ENCODE results near the gene ALG1L2. TPM values are rescaled to one million over a fixed set of nuclear protein-coding genes. Genes with fewer than 3 reads are reported as not detected.
"Not testable (repeated sequence)": the region's sequence is repeated elsewhere in the genome, so short reads cannot be mapped to it uniquely, and the experiment has no call there.

Gene ALG1L2
- polyA plus RNA-seq, 3 donors, result not detected

GRCh38 chr3:130111185-130111864, 29.7 kb downstream of the ALG1L2 start:
- intact Hi-C loops (cut with micrococcal nuclease), result loop anchor here (5.0 kb wide), 2 partner anchors 219 to 484 kb away; partner anchors contain the start of gene TMCC1 (in 1 of the 2)
- no peaks in the 10 kb centered on the region for H3K27me3 ChIP-seq (ENCODE audit: control insufficient read depth in 2 of 2, insufficient read depth in 2 of 2, low read length in 2 of 2)
- H3K4me3 Mint-ChIP-seq, result peak overlapping the region; percentile 85 to 93
- H3K4me2 ChIP-seq (replicated peaks; ENCODE audit: extremely low read depth, low read length, poor library complexity, severe bottlenecking), result peak overlapping the region; percentile 62
- H3K27ac Mint-ChIP-seq, result peak overlapping the region; percentile 98 to 100 (median 99)
- no peaks in the 10 kb centered on the region for H3K79me2 ChIP-seq (ENCODE audit: insufficient read depth, low read length)
- no peaks in the 10 kb centered on the region for H4K20me1 ChIP-seq (ENCODE audit: insufficient read depth, low read length)
- H2AFZ ChIP-seq (ENCODE audit: insufficient read depth, low read depth, low read length, poor library complexity, severe bottlenecking), result peak overlapping the region; percentile 95
- H3K4me3 ChIP-seq (replicated peaks in 1 of 3; ENCODE audit: low read depth in 2 of 3, low read length in 3 of 3), result peak overlapping the region; percentile 65 to 81 (median 71)
- H3K4me1 Mint-ChIP-seq, result peaks cover 22% of the 10 kb centered on the region
- no peaks in the 10 kb centered on the region for H3K9me3 Mint-ChIP-seq
- WGBS (ENCODE audit: insufficient coverage), result 0% methylated on average over 50 of the region's 54 CpGs
- TF ChIP-seq CTCF (IDR thresholded peaks at IDR 0.05), result no peak
- no peaks in the 10 kb centered on the region for H3K9me3 ChIP-seq (replicated peaks in 1 of 2; ENCODE audit: control insufficient read depth in 1 of 2, insufficient read depth in 1 of 2, low read length in 2 of 2)
- H3K36me3 Mint-ChIP-seq, result peaks cover 0 to 3% of the 10 kb centered on the region in 2 donors
- H3K27ac ChIP-seq (ENCODE audit: low read depth in 1 of 2, low read length in 2 of 2), result peak overlapping the region; percentile 80 to 87
- DNase-seq, result peak; percentile 96 to 99 (median 98)
- peak overlapping the region; percentile 54 for H3K9ac ChIP-seq (ENCODE audit: insufficient read depth, low read length, poor library complexity, severe bottlenecking)
- H3K36me3 ChIP-seq (replicated peaks in 1 of 2; ENCODE audit: control insufficient read depth in 1 of 2, insufficient read depth in 2 of 2, low read length in 2 of 2), result no peaks in the 10 kb centered on the region
- peaks cover 13% of the 10 kb centered on the region in 2 donors for H3K4me1 ChIP-seq (ENCODE audit: control insufficient read depth in 1 of 2, insufficient read depth in 2 of 2, low read length in 2 of 2)
- H3K27me3 Mint-ChIP-seq (ENCODE audit: low read depth in 3 of 3), result peaks cover 3 to 11% (median 10%) of the 10 kb centered on the region in 3 donors

GRCh38 chr3:130111865-130112747, 30.5 kb downstream of the ALG1L2 start:
- peak overlapping the region; percentile 95 for H2AFZ ChIP-seq (ENCODE audit: insufficient read depth, low read depth, low read length, poor library complexity, severe bottlenecking)
- peaks cover 21% of the 10 kb centered on the region for H3K4me1 Mint-ChIP-seq
- H3K9me3 ChIP-seq (replicated peaks in 1 of 2; ENCODE audit: control insufficient read depth in 1 of 2, insufficient read depth in 1 of 2, low read length in 2 of 2); H3K27me3 ChIP-seq (ENCODE audit: control insufficient read depth in 2 of 2, insufficient read depth in 2 of 2, low read length in 2 of 2); H3K36me3 Mint-ChIP-seq; H3K9me3 Mint-ChIP-seq; H3K36me3 ChIP-seq (replicated peaks in 1 of 2; ENCODE audit: control insufficient read depth in 1 of 2, insufficient read depth in 2 of 2, low read length in 2 of 2); H4K20me1 ChIP-seq (ENCODE audit: insufficient read depth, low read length); H3K79me2 ChIP-seq (ENCODE audit: insufficient read depth, low read length): not testable (repeated sequence)
- H3K27me3 Mint-ChIP-seq (ENCODE audit: low read depth in 3 of 3), result peaks cover 3 to 11% (median 8%) of the 10 kb centered on the region in 3 donors
- WGBS (ENCODE audit: insufficient coverage), result under 1% methylated on average over 42 of the region's 63 CpGs
- H3K27ac Mint-ChIP-seq, result peak overlapping the region; percentile 98 to 100 (median 99)
- peak overlapping the region; percentile 80 to 87 for H3K27ac ChIP-seq (ENCODE audit: low read depth in 1 of 2, low read length in 2 of 2)
- peak overlapping the region; percentile 54 for H3K9ac ChIP-seq (ENCODE audit: insufficient read depth, low read length, poor library complexity, severe bottlenecking)
- peak overlapping the region; percentile 85 to 93 for H3K4me3 Mint-ChIP-seq
- H3K4me2 ChIP-seq (replicated peaks; ENCODE audit: extremely low read depth, low read length, poor library complexity, severe bottlenecking), result peak overlapping the region; percentile 68
- H3K4me1 ChIP-seq (ENCODE audit: control insufficient read depth in 1 of 2, insufficient read depth in 2 of 2, low read length in 2 of 2), result peaks cover 13% of the 10 kb centered on the region in 2 donors
- peak overlapping the region; percentile 63 to 81 (median 71) for H3K4me3 ChIP-seq (replicated peaks in 1 of 3; ENCODE audit: low read depth in 2 of 3, low read length in 3 of 3)
- intact Hi-C loops (cut with micrococcal nuclease), result loop anchor here (5.0 kb wide), 2 partner anchors 220 to 485 kb away; partner anchors contain the start of gene TMCC1 (in 1 of the 2)
- DNase-seq, result peak; percentile 91 to 93 (median 93)

- H3K27me3 ChIP-seq (ENCODE audit: control insufficient read depth in 2 of 2, insufficient read depth in 2 of 2, low read length in 2 of 2); H3K36me3 ChIP-seq (replicated peaks in 1 of 2; ENCODE audit: control insufficient read depth in 1 of 2, insufficient read depth in 2 of 2, low read length in 2 of 2); H3K79me2 ChIP-seq (ENCODE audit: insufficient read depth, low read length); H3K9me3 ChIP-seq (replicated peaks in 1 of 2; ENCODE audit: control insufficient read depth in 1 of 2, insufficient read depth in 1 of 2, low read length in 2 of 2); H3K9me3 Mint-ChIP-seq; DNase-seq; H4K20me1 ChIP-seq (ENCODE audit: insufficient read depth, low read length); H3K36me3 Mint-ChIP-seq: not testable (repeated sequence)
- peak overlapping the region; percentile 84 to 85 for H3K4me3 Mint-ChIP-seq
- intact Hi-C loops (cut with micrococcal nuclease), result loop anchor here (5.0 kb wide), 2 partner anchors 220 to 485 kb away; partner anchors contain the start of gene TMCC1 (in 1 of the 2)
- 0% methylated on average over 2 of the region's 7 CpGs for WGBS (ENCODE audit: insufficient coverage)
- peak overlapping the region in 1 of 2 donors; percentile 42 for H3K27ac ChIP-seq (ENCODE audit: low read depth in 1 of 2, low read length in 2 of 2)
- H3K9ac ChIP-seq (ENCODE audit: insufficient read depth, low read length, poor library complexity, severe bottlenecking), result peak overlapping the region; percentile 51
- H2AFZ ChIP-seq (ENCODE audit: insufficient read depth, low read depth, low read length, poor library complexity, severe bottlenecking), result peak overlapping the region; percentile 81
- H3K4me1 Mint-ChIP-seq, result peaks cover 15% of the 10 kb centered on the region
- H3K4me1 ChIP-seq (ENCODE audit: control insufficient read depth in 1 of 2, insufficient read depth in 2 of 2, low read length in 2 of 2), result peaks cover 13% of the 10 kb centered on the region in 2 donors
- H3K4me3 ChIP-seq (replicated peaks in 1 of 3; ENCODE audit: low read depth in 2 of 3, low read length in 3 of 3), result peak overlapping the region; percentile 53 to 81 (median 63)
- peak overlapping the region in 3 of 7 donors; percentile 85 to 100 (median 98) for H3K27ac Mint-ChIP-seq
- peak overlapping the region; percentile 68 for H3K4me2 ChIP-seq (replicated peaks; ENCODE audit: extremely low read depth, low read length, poor library complexity, severe bottlenecking)
- H3K27me3 Mint-ChIP-seq (ENCODE audit: low read depth in 3 of 3), result peaks cover 3 to 11% (median 4%) of the 10 kb centered on the region in 3 donors
Observed at GRCh38 chr3:130112748-130113073, 31.1 kb downstream of the ALG1L2 start.
